Daoy (cell line): Measurements from ENCODE around the gene ARHGAP15. TPM values are rescaled to one million over a fixed set of nuclear protein-coding genes. Genes with fewer than 3 reads are reported as not detected.

Experiments used
- DNase-seq: peaks from one replicate; pipeline ENCODE4 v3.0.0-alpha.2; 2015; ENCODE audit warnings: low read depth
- total RNA-seq: library from RNA; depleted of rRNA; stranded (reverse); fragments of >200 nt; shearing (Covaris generic); gene quantifications from 2 replicates; pipeline ENCODE4 v1.2.3, GENCODE V29; 2014

The ARHGAP15 gene
- total RNA-seq, 1 experiment from 2014 or later: 1.4 TPM

- no peak for DNase-seq
These were observed 590.2 kb downstream of the ARHGAP15 start for GRCh38 chr2:143719406-143719805.

- DNase-seq: peak; percentile 6
These were observed 591.0 kb downstream of the ARHGAP15 start for GRCh38 chr2:143720095-143720664.

- DNase-seq: no peak
These were observed 596.2 kb downstream of the ARHGAP15 start for GRCh38 chr2:143725400-143725799.

- no peak for DNase-seq
These were observed 597.1 kb downstream of the ARHGAP15 start for GRCh38 chr2:143726151-143726845.

- no peak for DNase-seq
These were observed 599.3 kb downstream of the ARHGAP15 start for GRCh38 chr2:143728498-143728897.

- DNase-seq: no peak
These were observed 600.1 kb downstream of the ARHGAP15 start for GRCh38 chr2:143729296-143729814.

- peak; percentile 49 for DNase-seq
These were observed 601.1 kb downstream of the ARHGAP15 start for GRCh38 chr2:143730155-143730952.

GRCh38 chr2:143730953-143731260 is 601.7 kb downstream of the ARHGAP15 start:
- DNase-seq: peak; percentile 6

GRCh38 chr2:143732076-143732475 is 602.9 kb downstream of the ARHGAP15 start:
- DNase-seq: peak; percentile 28

GRCh38 chr2:143732871-143733270 is 603.7 kb downstream of the ARHGAP15 start:
- DNase-seq: no peak

- DNase-seq: no peak
These were observed 605.3 kb downstream of the ARHGAP15 start for GRCh38 chr2:143734507-143734906.

GRCh38 chr2:143736904-143737303 is 607.7 kb downstream of the ARHGAP15 start:
- DNase-seq: no peak

- no peak for DNase-seq
These were observed 611.2 kb downstream of the ARHGAP15 start for GRCh38 chr2:143740431-143740830.

GRCh38 chr2:143741205-143741604 is 612.0 kb downstream of the ARHGAP15 start:
- no peak for DNase-seq

GRCh38 chr2:143742581-143742980 is 613.4 kb downstream of the ARHGAP15 start:
- no peak for DNase-seq

- DNase-seq: no peak
These were observed 614.9 kb downstream of the ARHGAP15 start for GRCh38 chr2:143744114-143744513.

GRCh38 chr2:143745060-143745459 is 615.8 kb downstream of the ARHGAP15 start:
- peak; percentile 13 for DNase-seq

- no peak for DNase-seq
These were observed 625.5 kb downstream of the ARHGAP15 start for GRCh38 chr2:143754742-143755141.

- DNase-seq: no peak
These were observed 629.6 kb downstream of the ARHGAP15 start for GRCh38 chr2:143758629-143759330.

GRCh38 chr2:143759455-143759854 is 630.2 kb downstream of the ARHGAP15 start:
- DNase-seq: no peak

GRCh38 chr2:143762176-143762928 is 633.1 kb downstream of the ARHGAP15 start:
- no peak for DNase-seq
